ENCODE measurements around the gene GLYR1.

- TF ChIP-seq REST (IDR thresholded peaks at IDR 0.05; ENCODE audit: insufficient read depth in 1 of 2, low read depth in 2 of 2, low read length in 1 of 2) = no peak
- TF ChIP-seq SIN3A (IDR thresholded peaks at IDR 0.05; ENCODE audit: borderline replicate concordance, insufficient read depth, low read depth, low read length) = no peak
These were observed 86.7 kb downstream of the GLYR1 start for GRCh38 chr16:4760221-4760910.
